B cell (primary cell): ENCODE results near the gene OTOR.

Experiments used
- CTCF ChIP-seq: fragments of 200-600 bp; IDR thresholded peaks from one replicate; pipeline ENCODE4 v1.8.0; 2022; ENCODE audit warnings: antibody characterized with exemption, mild to moderate bottlenecking
- EZH2 ChIP-seq: IDR thresholded peaks from 2 replicates; pipeline ENCODE4 v1.6.1; 2012; ENCODE audit warnings: borderline replicate concordance, low read depth, mild to moderate bottlenecking, moderate library complexity, low read length; ENCODE audit not compliant: insufficient read depth, poor library complexity, severe bottlenecking

- TF ChIP-seq CTCF (no peak), EZH2 (no peak)
These were observed 18.3 kb upstream of the OTOR start, which contains the start of gene SNRPB2 for GRCh38 chr20:16729565-16730460.
